ENCODE measurements around the gene CLASP1.

DNA sequence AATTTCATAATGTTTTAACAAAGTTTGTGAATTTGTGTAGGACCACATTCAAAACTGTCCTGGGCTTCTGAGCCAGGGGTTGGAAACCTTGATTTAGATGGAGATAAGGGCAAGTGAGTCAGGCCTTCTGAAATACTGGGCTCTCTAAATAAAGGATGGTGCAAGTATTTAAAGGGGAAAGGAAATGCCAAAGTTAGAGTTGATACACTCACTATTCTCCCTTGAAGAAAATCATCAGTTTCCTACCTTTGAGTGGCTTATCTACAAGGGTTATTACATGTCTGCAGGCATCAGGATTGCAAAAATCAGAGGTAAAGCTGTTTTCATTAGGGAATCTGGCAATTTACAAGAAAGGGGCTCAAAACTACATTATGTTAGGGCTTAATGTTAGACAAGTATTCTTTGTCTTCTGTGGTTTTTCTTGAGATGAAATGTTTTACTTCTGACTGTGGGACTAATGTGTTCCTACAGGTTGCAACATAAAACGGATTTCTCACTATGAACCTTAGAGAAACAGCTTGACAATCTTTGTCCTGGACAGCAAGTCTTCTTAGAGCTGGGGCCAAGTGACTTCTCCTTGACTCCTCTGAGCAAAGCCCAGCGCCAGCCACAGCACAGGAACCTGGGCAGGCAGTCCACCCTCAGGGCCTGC is 87.5 kb downstream of the CLASP1 start:
- no peak for TF ChIP-seq EZH2 (IDR thresholded peaks at IDR 0.05; ENCODE audit: low read length)
- TF ChIP-seq, protein P1, sequence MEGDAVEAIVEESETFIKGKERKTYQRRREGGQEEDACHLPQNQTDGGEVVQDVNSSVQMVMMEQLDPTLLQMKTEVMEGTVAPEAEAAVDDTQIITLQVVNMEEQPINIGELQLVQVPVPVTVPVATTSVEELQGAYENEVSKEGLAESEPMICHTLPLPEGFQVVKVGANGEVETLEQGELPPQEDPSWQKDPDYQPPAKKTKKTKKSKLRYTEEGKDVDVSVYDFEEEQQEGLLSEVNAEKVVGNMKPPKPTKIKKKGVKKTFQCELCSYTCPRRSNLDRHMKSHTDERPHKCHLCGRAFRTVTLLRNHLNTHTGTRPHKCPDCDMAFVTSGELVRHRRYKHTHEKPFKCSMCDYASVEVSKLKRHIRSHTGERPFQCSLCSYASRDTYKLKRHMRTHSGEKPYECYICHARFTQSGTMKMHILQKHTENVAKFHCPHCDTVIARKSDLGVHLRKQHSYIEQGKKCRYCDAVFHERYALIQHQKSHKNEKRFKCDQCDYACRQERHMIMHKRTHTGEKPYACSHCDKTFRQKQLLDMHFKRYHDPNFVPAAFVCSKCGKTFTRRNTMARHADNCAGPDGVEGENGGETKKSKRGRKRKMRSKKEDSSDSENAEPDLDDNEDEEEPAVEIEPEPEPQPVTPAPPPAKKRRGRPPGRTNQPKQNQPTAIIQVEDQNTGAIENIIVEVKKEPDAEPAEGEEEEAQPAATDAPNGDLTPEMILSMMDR (optimal IDR thresholded peaks at IDR 0.05 in 1 of 3, IDR thresholded peaks at IDR 0.05 in 1 of 3, conservative IDR thresholded peaks at IDR 0.05 in 1 of 3; ENCODE audit: extremely low read depth in 1 of 3, insufficient read depth in 2 of 3, low read length in 3 of 3): no peak

All from keratinocyte (primary cell).